Calu3 (cell line): Measurements from ENCODE around the gene ANG. TPM values are rescaled to one million over a fixed set of nuclear protein-coding genes. Genes with fewer than 3 reads are reported as not detected.

Experiments used
- BruUV-seq: library from RNA; stranded (reverse); fragments of 400-500 nt; replicated peaks from 2 replicates; lab custom pipeline; 2021; lab: Mats Ljungman, UMichigan
- CTCF ChIA-PET: fragments of 300-600 bp; sonication (Branson Sonifier 250); formaldehyde crosslinking; loops from one replicate; lab custom pipeline; 2022; ENCODE audit warnings: antibody characterized with exemption; lab: Charles Lee
- DNase-seq: peaks from one replicate; pipeline ENCODE4 v3.0.0; 2022
- H3K27ac Mint-ChIP-seq: one replicate; pipeline ENCODE4 v1.8.0; 2022; ENCODE audit warnings: mixed read lengths; ENCODE audit not compliant: unreplicated experiment
- H3K27me3 Mint-ChIP-seq: one replicate; pipeline ENCODE4 v1.8.0; 2022; ENCODE audit warnings: mixed read lengths; ENCODE audit not compliant: unreplicated experiment
- H3K36me3 Mint-ChIP-seq: one replicate; pipeline ENCODE4 v1.8.0; 2022; ENCODE audit warnings: mild to moderate bottlenecking, moderate library complexity, mixed read lengths; ENCODE audit not compliant: insufficient read depth, unreplicated experiment
- H3K4me1 Mint-ChIP-seq: one replicate; pipeline ENCODE4 v1.8.0; 2022; ENCODE audit warnings: mild to moderate bottlenecking, low read depth, mixed read lengths; ENCODE audit not compliant: unreplicated experiment
- H3K4me3 Mint-ChIP-seq: one replicate; pipeline ENCODE4 v1.8.0; 2022; ENCODE audit warnings: mild to moderate bottlenecking, low read depth, moderate library complexity, mixed read lengths; ENCODE audit not compliant: unreplicated experiment
- H3K9me3 Mint-ChIP-seq: one replicate; pipeline ENCODE4 v1.8.0; 2022; ENCODE audit warnings: low read depth, mixed read lengths; ENCODE audit not compliant: unreplicated experiment
- CTCF ChIP-seq: fragments of 200-600 bp; IDR thresholded peaks from one replicate; pipeline ENCODE4 v1.8.0; 2022; ENCODE audit warnings: antibody characterized with exemption; ENCODE audit not compliant: unreplicated experiment
- intact Hi-C: fragments of 100-400 bp; cut with micrococcal nuclease; formaldehyde crosslinking; loops from one replicate; pipeline ENCODE4 v1.10.0; 2022; ENCODE audit not compliant: unreplicated experiment
- total RNA-seq: library from RNA; stranded (reverse); gene quantifications from 2 replicates; pipeline ENCODE4 v1.2.3, GENCODE V29; 2022

ANG gene
- total RNA-seq, 1 experiment from 2014 or later, result 4.4 TPM

DNA sequence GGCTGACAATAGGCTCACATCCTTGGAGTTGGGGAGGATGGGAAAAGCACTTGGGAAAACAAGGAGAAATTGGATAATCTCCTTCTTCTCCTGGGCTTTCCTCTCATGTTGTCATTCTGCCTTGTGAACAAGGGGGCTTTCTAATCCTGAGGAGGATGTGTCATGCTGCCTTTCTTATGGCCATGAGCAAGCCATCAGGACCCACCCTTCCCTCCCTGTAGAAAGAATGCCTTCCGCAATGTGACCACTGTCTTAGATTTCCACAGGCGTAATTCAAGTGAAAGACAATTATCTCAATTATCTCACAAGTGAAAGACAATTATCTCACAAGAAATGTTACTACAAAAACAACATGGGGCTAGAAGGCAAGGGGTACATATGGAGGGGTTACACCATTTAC, 44.0 kb upstream of the ANG start:
- Mint-ChIP-seq H3K36me3 (no peaks in the 10 kb centered on the region), H3K27me3 (peaks cover 55% of the 10 kb centered on the region), H3K27ac (no peak overlapping the region), H3K4me3 (no peak overlapping the region), H3K4me1 (no peaks in the 10 kb centered on the region), H3K9me3 (no peaks in the 10 kb centered on the region)
- TF ChIP-seq CTCF, result no peak
- intact Hi-C loops, result no loop called here
- CTCF ChIA-PET, result no interaction called here
- no peak for DNase-seq
- no TSS peak for BruUV-seq

DNA sequence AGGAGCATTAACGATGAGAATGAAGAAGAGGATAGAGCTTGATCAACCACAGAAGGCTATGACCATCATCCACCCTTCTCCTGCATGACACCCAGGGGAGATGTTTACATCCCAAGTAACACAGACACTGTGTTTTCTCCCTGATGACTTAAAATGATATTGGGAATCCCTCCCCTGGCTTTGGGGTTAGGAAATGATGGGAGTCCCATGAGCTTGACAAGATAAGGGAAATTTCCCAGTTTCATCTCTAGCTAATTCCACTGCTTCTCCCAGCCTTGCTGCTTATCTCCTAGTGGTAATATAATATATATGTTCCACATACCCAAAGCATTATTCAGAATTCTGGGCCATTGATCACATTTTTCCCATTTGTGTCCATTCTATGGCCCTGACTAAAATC, 43.1 kb upstream of the ANG start:
- Mint-ChIP-seq H3K27me3 (peaks cover 53% of the 10 kb centered on the region), H3K27ac (no peak overlapping the region), H3K36me3 (no peaks in the 10 kb centered on the region), H3K4me1 (no peaks in the 10 kb centered on the region), H3K9me3 (no peaks in the 10 kb centered on the region), H3K4me3 (no peak overlapping the region)
- intact Hi-C loops, result no loop called here
- TF ChIP-seq CTCF, result no peak
- BruUV-seq, result no TSS peak
- CTCF ChIA-PET, result interaction anchor here (0.5 to 0.7 kb wide), 2 partner anchors 18 to 25 kb away, joined by 3 to 4 read pairs; no protein-coding TSS in a partner anchor
- DNase-seq, result no peak

DNA sequence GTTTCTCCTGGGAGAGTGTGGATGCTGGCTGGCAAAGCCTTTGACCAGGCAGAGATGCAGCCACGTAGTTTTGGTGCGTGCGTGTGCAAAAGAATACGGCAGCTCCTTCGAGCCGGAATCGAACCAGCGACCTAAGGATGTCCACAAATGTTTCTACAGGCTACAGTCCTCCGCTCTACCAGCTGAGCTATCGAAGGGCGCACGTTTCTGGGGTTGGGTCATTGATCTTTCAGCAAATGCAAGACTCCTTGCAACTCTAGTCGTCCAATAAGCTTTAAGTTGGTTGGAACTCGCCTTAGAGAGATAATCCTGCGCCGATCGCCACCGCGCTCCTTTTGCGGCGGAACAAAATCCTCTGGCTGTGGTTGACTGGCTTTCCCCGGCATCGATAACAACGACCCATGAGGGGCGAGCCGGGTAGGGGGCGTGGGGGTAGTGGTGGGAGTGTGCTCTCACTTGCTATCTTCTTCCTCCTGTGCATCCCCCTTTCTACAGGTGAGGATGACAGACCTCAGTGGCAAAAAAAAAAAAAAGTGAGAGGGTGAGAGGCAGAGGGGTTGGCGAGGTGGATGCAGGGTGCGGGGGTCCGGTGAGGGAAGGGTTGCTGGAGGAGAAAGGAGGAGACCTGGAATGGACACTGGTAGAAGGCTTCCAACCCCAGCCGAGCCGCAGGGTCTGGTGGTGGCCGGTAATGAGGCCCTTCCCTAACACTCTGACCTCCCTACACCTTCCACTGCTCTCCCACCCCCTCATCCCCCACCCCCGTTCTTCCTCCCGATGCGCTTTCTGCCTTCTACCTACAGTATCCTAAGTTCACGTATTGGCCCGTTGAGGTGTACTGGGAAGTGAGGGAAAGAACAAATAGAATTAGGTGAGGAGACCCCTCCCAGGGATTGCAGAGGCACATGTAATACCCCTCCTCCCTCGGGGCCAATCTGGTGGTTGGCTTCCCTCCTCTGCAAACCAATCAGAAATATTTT, 35.3 kb upstream of the ANG start:
- H3K27ac Mint-ChIP-seq, result no peak overlapping the region
- no peaks in the 10 kb centered on the region for H3K36me3 Mint-ChIP-seq
- no peak overlapping the region for H3K4me3 Mint-ChIP-seq
- H3K4me1 Mint-ChIP-seq, result peaks cover 7% of the 10 kb centered on the region
- no peak for TF ChIP-seq CTCF
- no TSS peak for BruUV-seq
- DNase-seq, result peak; percentile 13
- intact Hi-C loops, result no loop called here
- peaks cover 67% of the 10 kb centered on the region for H3K27me3 Mint-ChIP-seq
- CTCF ChIA-PET, result interaction anchor here (0.6 to 0.7 kb wide), 2 partner anchors 22 to 312 kb away, joined by 5 read pairs; no protein-coding TSS in a partner anchor
- H3K9me3 Mint-ChIP-seq, result no peaks in the 10 kb centered on the region

- H3K9me3 Mint-ChIP-seq, result no peaks in the 10 kb centered on the region
- intact Hi-C loops, result no loop called here
- no peaks in the 10 kb centered on the region for H3K36me3 Mint-ChIP-seq
- H3K4me1 Mint-ChIP-seq, result peaks cover 7% of the 10 kb centered on the region
- no peak for DNase-seq
- no peak overlapping the region for H3K27ac Mint-ChIP-seq
- no peak for TF ChIP-seq CTCF
- peaks cover 67% of the 10 kb centered on the region for H3K27me3 Mint-ChIP-seq
- H3K4me3 Mint-ChIP-seq, result no peak overlapping the region
- BruUV-seq, result no TSS peak
- CTCF ChIA-PET, result no interaction called here
These were observed 32.7 kb upstream of the ANG start for GRCh38 chr14:20655851-20656250.
